H9 (cell line): ENCODE data around the gene PAX8. TPM values are rescaled to one million over a fixed set of nuclear protein-coding genes. Genes with fewer than 3 reads are reported as not detected.

Experiments used
- DNase-seq: peaks from one replicate; pipeline ENCODE4 v3.0.0-alpha.2; 2017
- H2AFZ ChIP-seq: one replicate; pipeline ENCODE4 v1.6.1; 2013; ENCODE audit warnings: mild to moderate bottlenecking, low read length, control low read depth, moderate library complexity
- H2AK5ac ChIP-seq: 2 replicates; pipeline ENCODE4 v1.6.1; 2013; ENCODE audit warnings: low read length, control low read depth, mixed read lengths; ENCODE audit not compliant: insufficient read length
- H2BK120ac ChIP-seq: one replicate; pipeline ENCODE4 v1.6.1; 2013; ENCODE audit warnings: low read depth, mild to moderate bottlenecking, low read length, control low read depth, inconsistent platforms; ENCODE audit not compliant: poor library complexity, severe bottlenecking
- H2BK12ac ChIP-seq: 2 replicates; pipeline ENCODE4 v1.6.1; 2013; ENCODE audit warnings: low read length, control low read depth, mixed read lengths, low read depth; ENCODE audit not compliant: insufficient read length
- H2BK15ac ChIP-seq: 2 replicates; pipeline ENCODE4 v1.6.1; 2013; ENCODE audit warnings: low read depth, low read length, control low read depth
- H2BK20ac ChIP-seq: one replicate; pipeline ENCODE4 v1.6.1; 2013; ENCODE audit warnings: low read depth, mild to moderate bottlenecking, low read length, control low read depth, inconsistent platforms; ENCODE audit not compliant: poor library complexity, severe bottlenecking
- H2BK5ac ChIP-seq: 2 replicates; pipeline ENCODE4 v1.6.1; 2013; ENCODE audit warnings: low read length, control low read depth, mixed read lengths; ENCODE audit not compliant: insufficient read length
- H3K14ac ChIP-seq: 2 replicates; pipeline ENCODE4 v1.6.1; 2013; ENCODE audit warnings: low read length, control low read depth; ENCODE audit not compliant: insufficient read depth
- H3K18ac ChIP-seq: 2 replicates; pipeline ENCODE4 v1.6.1; 2013; ENCODE audit warnings: low read depth, mild to moderate bottlenecking, mixed read lengths, low read length, control low read depth; ENCODE audit not compliant: insufficient read length
- H3K23ac ChIP-seq: 2 replicates; pipeline ENCODE4 v1.6.1; 2013; ENCODE audit warnings: low read length, control low read depth, mixed read lengths, low read depth; ENCODE audit not compliant: insufficient read length
- H3K23me2 ChIP-seq: 2 replicates; pipeline ENCODE4 v1.6.1; 2013; ENCODE audit warnings: low read depth, mild to moderate bottlenecking, mixed read lengths, low read length, control low read depth; ENCODE audit not compliant: insufficient read length, poor library complexity, severe bottlenecking
- H3K27ac ChIP-seq: 2 replicates; pipeline ENCODE4 v1.5.1; 2013; ENCODE audit warnings: low read length, control low read depth, mixed read lengths, low read depth; ENCODE audit not compliant: insufficient read length
- H3K27me3 ChIP-seq: 2 replicates; pipeline ENCODE4 v1.6.1; 2013; ENCODE audit warnings: low read length, control low read depth, inconsistent platforms; ENCODE audit not compliant: insufficient read depth
- H3K4ac ChIP-seq: 2 replicates; pipeline ENCODE4 v1.6.1; 2013; ENCODE audit warnings: low read depth, mild to moderate bottlenecking, control low read depth, inconsistent platforms, low read length, moderate library complexity
- H3K4me1 ChIP-seq: 2 replicates; pipeline ENCODE4 v1.6.1; 2013; ENCODE audit warnings: low read length, control low read depth, inconsistent platforms; ENCODE audit not compliant: insufficient read depth
- H3K4me2 ChIP-seq: 2 replicates; pipeline ENCODE4 v1.6.1; 2013; ENCODE audit warnings: low read length, control low read depth, mixed read lengths; ENCODE audit not compliant: insufficient read length, insufficient read depth
- H3K56ac ChIP-seq: 2 replicates; pipeline ENCODE4 v1.6.1; 2013; ENCODE audit warnings: low read depth, mild to moderate bottlenecking, mixed read lengths, low read length, control low read depth; ENCODE audit not compliant: insufficient read length
- H3K79me1 ChIP-seq: 2 replicates; pipeline ENCODE4 v1.6.1; 2013; ENCODE audit warnings: low read depth, mild to moderate bottlenecking, moderate library complexity, low read length, control low read depth, inconsistent platforms; ENCODE audit not compliant: insufficient read depth, poor library complexity, severe bottlenecking
- H3K79me2 ChIP-seq: 2 replicates; pipeline ENCODE4 v1.6.1; 2013; ENCODE audit warnings: low read length, control low read depth, inconsistent platforms; ENCODE audit not compliant: insufficient read depth
- H3K9ac ChIP-seq: 2 replicates; pipeline ENCODE4 v1.6.1; 2013; ENCODE audit warnings: low read length, control low read depth, mixed read lengths; ENCODE audit not compliant: insufficient read length; ENCODE audit errors: extremely low read depth
- H3K9me3 ChIP-seq: one replicate; pipeline ENCODE4 v1.6.1; 2013; ENCODE audit warnings: low read depth, low read length, inconsistent platforms; ENCODE audit not compliant: control insufficient read depth
- H3T11ph ChIP-seq: one replicate; pipeline ENCODE4 v1.6.1; 2013; ENCODE audit warnings: mild to moderate bottlenecking, low read length, control low read depth, inconsistent platforms
- H4K20me1 ChIP-seq: one replicate; pipeline ENCODE4 v1.6.1; 2013; ENCODE audit not compliant: control insufficient read depth, insufficient read length, insufficient read depth
- H4K5ac ChIP-seq: 2 replicates; pipeline ENCODE4 v1.6.1; 2013; ENCODE audit warnings: low read depth, mild to moderate bottlenecking, mixed read lengths, low read length, control low read depth; ENCODE audit not compliant: insufficient read length
- H4K8ac ChIP-seq: replicated peaks from 2 replicates; pipeline ENCODE4 v1.6.1; 2013; ENCODE audit warnings: low read length, control low read depth, mixed read lengths, low read depth; ENCODE audit not compliant: insufficient read length
- H4K91ac ChIP-seq: 2 replicates; pipeline ENCODE4 v1.6.1; 2013; ENCODE audit warnings: low read depth, mild to moderate bottlenecking, moderate library complexity, mixed read lengths, low read length, control low read depth; ENCODE audit not compliant: insufficient read length
- H3K27ac Mint-ChIP-seq, 3 experiments: 2 replicates in 2 of 3; 3 replicates in 1 of 3; pipeline ENCODE4 v1.8.0; 2020 to 2021; ENCODE audit warnings: mixed read lengths in 3 of 3, mild to moderate bottlenecking in 1 of 3, moderate library complexity in 1 of 3
- H3K27me3 Mint-ChIP-seq: 2 replicates; pipeline ENCODE4 v1.8.0; 2021; ENCODE audit warnings: low read depth, mild to moderate bottlenecking, moderate library complexity, mixed read lengths
- H3K36me3 Mint-ChIP-seq, 3 experiments: 2 replicates in 2 of 3; 3 replicates in 1 of 3; pipeline ENCODE4 v1.8.0; 2020 to 2021; ENCODE audit warnings: low read depth in 3 of 3, mixed read lengths in 3 of 3; ENCODE audit not compliant: insufficient read depth in 1 of 3
- H3K4me1 Mint-ChIP-seq, 2 experiments: 2 replicates each; pipeline ENCODE4 v1.8.0; 2020; ENCODE audit warnings: mixed read lengths in 2 of 2
- H3K4me3 Mint-ChIP-seq, 2 experiments: 2 replicates in 1 of 2; 3 replicates in 1 of 2; pipeline ENCODE4 v1.8.0; 2020 to 2021; ENCODE audit warnings: mild to moderate bottlenecking in 2 of 2, mixed read lengths in 2 of 2, moderate library complexity in 1 of 2
- H3K9me3 Mint-ChIP-seq, 2 experiments: 2 replicates in 1 of 2; 3 replicates in 1 of 2; pipeline ENCODE4 v1.8.0; 2020; ENCODE audit warnings: mild to moderate bottlenecking in 2 of 2, mixed read lengths in 2 of 2, moderate library complexity in 1 of 2
- CTCF ChIP-seq: fragments of 200-600 bp; sonication (generic); conservative IDR thresholded peaks from 3 replicates; pipeline ENCODE4 v1.8.0; 2021; ENCODE audit warnings: antibody characterized with exemption, mild to moderate bottlenecking
- WGBS: extraction: QIAGEN DNeasy Blood & Tissue Kit; methylation state at CpG from one replicate; pipeline ENCODE4 v1.1.7; 2013; ENCODE audit warnings: missing lambda C conversion rate, low lambda C conversion rate, mixed read lengths; ENCODE audit not compliant: insufficient read length; ENCODE audit errors: extremely low coverage; 5-methylcytosine and 5-hydroxymethylcytosine counted together
- total RNA-seq: library from RNA; stranded (reverse); gene quantifications from 2 replicates; pipeline ENCODE4 v1.2.1, GENCODE V29; 2021

Gene PAX8
- total RNA-seq, 1 experiment from 2014 or later, result not detected

- no peak overlapping the region for H3K4ac ChIP-seq
- no peak overlapping the region for H4K5ac ChIP-seq
- H2BK5ac ChIP-seq, result no peak overlapping the region
- no peak overlapping the region for H3K4me3 Mint-ChIP-seq
- H3K14ac ChIP-seq, result no peak overlapping the region
- H3K27ac ChIP-seq, result no peak overlapping the region
- no peaks in the 10 kb centered on the region for H3K36me3 Mint-ChIP-seq
- H3K23me2 ChIP-seq, result no peaks in the 10 kb centered on the region
- H3K4me2 ChIP-seq, result no peak overlapping the region
- H3K79me2 ChIP-seq, result no peaks in the 10 kb centered on the region
- DNase-seq, result no peak
- no peak overlapping the region for H3K56ac ChIP-seq
- no peak overlapping the region for H2BK15ac ChIP-seq
- no peaks in the 10 kb centered on the region for H3K79me1 ChIP-seq
- H3K9me3 ChIP-seq, result no peaks in the 10 kb centered on the region
- H2BK120ac ChIP-seq, result no peak overlapping the region
- H3K27me3 ChIP-seq, result no peaks in the 10 kb centered on the region
- H3T11ph ChIP-seq, result no peak overlapping the region
- no peak overlapping the region for H2BK12ac ChIP-seq
- H2BK20ac ChIP-seq, result no peak overlapping the region
- no peak for TF ChIP-seq CTCF
- no CpG with 5 or more reads among the region's 4 CpGs for WGBS
- H3K4me1 Mint-ChIP-seq, result peaks cover 8 to 12% of the 10 kb centered on the region in 2 experiments
- no peak overlapping the region for H3K18ac ChIP-seq
- H4K20me1 ChIP-seq, result no peaks in the 10 kb centered on the region
- H3K27ac Mint-ChIP-seq, result no peak overlapping the region
- H2AK5ac ChIP-seq, result no peak overlapping the region
- no peak overlapping the region for H3K9ac ChIP-seq
- no peak overlapping the region for H2AFZ ChIP-seq
- no peak overlapping the region for H4K8ac ChIP-seq
- no peaks in the 10 kb centered on the region; a peak in 2 of 5 replicates for H3K9me3 Mint-ChIP-seq
- H4K91ac ChIP-seq, result no peak overlapping the region
- peaks cover 33% of the 10 kb centered on the region for H3K27me3 Mint-ChIP-seq
- H3K23ac ChIP-seq, result no peak overlapping the region
- H3K4me1 ChIP-seq, result 0 out of 2 replicates have a peak, but pooled peaks cover 2% of the 10 kb centered on the region
Observed at GRCh38 chr2:113253453-113253852, 25.3 kb downstream of the PAX8 start.
